ENCODE measurements around the gene KRCC1. TPM values are rescaled to one million over a fixed set of nuclear protein-coding genes. Genes with fewer than 3 reads are reported as not detected.
A peak's percentile ranks its signal among the peaks of the same experiment; 100 is the strongest.

The KRCC1 gene
- polyA plus RNA-seq, 1 donor from 2014 or later: 26.6 TPM

- TF ChIP-seq REST (IDR thresholded peaks at IDR 0.05; ENCODE audit: borderline replicate concordance): no peak
- TF ChIP-seq CTCF (IDR thresholded peaks at IDR 0.05; ENCODE audit: poor library complexity, severe bottlenecking): no peak
- no peak for TF ChIP-seq MXI1 (conservative IDR thresholded peaks at IDR 0.05; ENCODE audit: poor library complexity, severe bottlenecking)
- no peak for TF ChIP-seq TAF1 (IDR thresholded peaks at IDR 0.05; ENCODE audit: low read depth)
- no peak for TF ChIP-seq EZH2 (IDR thresholded peaks at IDR 0.05; ENCODE audit: borderline replicate concordance, insufficient read depth, low read length, poor library complexity, severe bottlenecking)
- TF ChIP-seq SMC3 (conservative IDR thresholded peaks at IDR 0.05; ENCODE audit: poor library complexity): no peak
- no peak for TF ChIP-seq EP300 (conservative IDR thresholded peaks at IDR 0.05; ENCODE audit: poor library complexity, severe bottlenecking)
- no peak for TF ChIP-seq RAD21 (conservative IDR thresholded peaks at IDR 0.05)
- TF ChIP-seq POLR2AphosphoS5 (IDR thresholded peaks at IDR 0.05): no peak
Observed at GRCh38 chr2:88096708-88097107, 41.1 kb upstream of the KRCC1 start.

DNA sequence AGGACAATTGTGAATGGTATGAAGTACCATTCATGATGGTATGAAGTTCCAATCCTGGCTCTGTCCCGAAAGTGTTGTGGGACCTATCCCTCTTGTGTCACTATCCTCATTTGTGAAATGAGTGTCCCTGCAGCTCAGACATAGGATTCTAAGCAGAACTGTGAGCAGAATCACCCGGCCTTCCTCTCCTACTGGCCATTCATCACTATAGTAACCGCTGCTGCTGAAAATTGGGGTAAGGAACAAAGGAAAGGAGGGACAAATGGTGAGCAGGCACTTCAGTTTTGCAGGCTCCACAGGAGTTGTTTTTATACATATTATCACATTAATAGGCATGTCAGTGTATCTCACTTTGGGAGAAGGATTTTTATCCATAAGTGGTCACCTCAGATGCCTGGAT is 39.4 kb upstream of the KRCC1 start:
- Histone ChIP-seq H3K4me3 (ENCODE audit: low read length) (no peak overlapping the region), H3K9me3 (ENCODE audit: low read length) (no peaks in the 10 kb centered on the region), H3K79me2 (replicated peaks; ENCODE audit: insufficient read depth, low read length) (no peaks in the 10 kb centered on the region), H3K4me2 (ENCODE audit: low read length) (no peak overlapping the region), H2AFZ (ENCODE audit: low read depth, low read length) (no peak overlapping the region), H3K9ac (ENCODE audit: low read length) (no peak overlapping the region), H3K27ac (ENCODE audit: low read length) (peak overlapping the region; percentile 60), H3K9me2 (ENCODE audit: insufficient read depth, low read length) (no peaks in the 10 kb centered on the region), H3K36me3 (ENCODE audit: insufficient read depth, low read length) (no peaks in the 10 kb centered on the region), H4K20me1 (ENCODE audit: insufficient read depth) (no peaks in the 10 kb centered on the region), H3F3A (ENCODE audit: insufficient read depth, low read length, poor library complexity, severe bottlenecking) (no peaks in the 10 kb centered on the region), H3K27me3 (ENCODE audit: insufficient read depth, low read depth, low read length) (no peaks in the 10 kb centered on the region)
- no peak for TF ChIP-seq SMC3 (conservative IDR thresholded peaks at IDR 0.05; ENCODE audit: poor library complexity)
- peak; percentile 34 for TF ChIP-seq POLR2AphosphoS5 (IDR thresholded peaks at IDR 0.05)
- TF ChIP-seq EP300 (conservative IDR thresholded peaks at IDR 0.05; ENCODE audit: poor library complexity, severe bottlenecking): peak; percentile 39
- TF ChIP-seq EZH2 (IDR thresholded peaks at IDR 0.05; ENCODE audit: borderline replicate concordance, insufficient read depth, low read length, poor library complexity, severe bottlenecking): no peak
- TF ChIP-seq MXI1 (conservative IDR thresholded peaks at IDR 0.05; ENCODE audit: poor library complexity, severe bottlenecking): no peak
- TF ChIP-seq CTCF (IDR thresholded peaks at IDR 0.05; ENCODE audit: poor library complexity, severe bottlenecking): no peak

More at GRCh38 chr2:88096708-88097107, 41.1 kb upstream of the KRCC1 start:
- Histone ChIP-seq H3K36me3 (ENCODE audit: insufficient read depth, low read length) (no peaks in the 10 kb centered on the region), H3K27ac (ENCODE audit: low read length) (no peak overlapping the region), H3F3A (ENCODE audit: insufficient read depth, low read length, poor library complexity, severe bottlenecking) (no peaks in the 10 kb centered on the region), H3K79me2 (replicated peaks; ENCODE audit: insufficient read depth, low read length) (no peaks in the 10 kb centered on the region), H3K9me3 (ENCODE audit: low read length) (no peaks in the 10 kb centered on the region), H2AFZ (ENCODE audit: low read depth, low read length) (no peak overlapping the region), H3K9ac (ENCODE audit: low read length) (no peak overlapping the region), H3K9me2 (ENCODE audit: insufficient read depth, low read length) (no peaks in the 10 kb centered on the region), H3K4me3 (ENCODE audit: low read length) (no peak overlapping the region), H3K4me2 (ENCODE audit: low read length) (no peak overlapping the region), H4K20me1 (ENCODE audit: insufficient read depth) (no peaks in the 10 kb centered on the region), H3K27me3 (ENCODE audit: insufficient read depth, low read depth, low read length) (no peaks in the 10 kb centered on the region)
